Spleen (tissue), 11 donors: Measurements from ENCODE around the gene TRPM8. TPM values are rescaled to one million over a fixed set of nuclear protein-coding genes. Genes with fewer than 3 reads are reported as not detected.

Experiments used
- DNase-seq: peaks from one replicate; pipeline ENCODE4 v3.0.0-alpha.2; 2020
- H3K27ac ChIP-seq, 8 donors: fragments of 200-600 bp; sonication (generic) in 7 of 8; 1 replicate in 4 of 8; 2 replicates in 4 of 8; pipeline versions ENCODE4 v1.5.0 to v1.8.0; 2016 to 2021; ENCODE audit warnings: inconsistent platforms in 4 of 8, mild to moderate bottlenecking in 4 of 8, moderate library complexity in 1 of 8
- H3K27me3 ChIP-seq, 7 donors: fragments of 200-600 bp; sonication (generic) in 6 of 7; replicated peaks in 1 of 7; 1 replicate in 4 of 7; 2 replicates in 3 of 7; pipeline versions ENCODE4 v1.5.0 to v1.8.0; 2016 to 2021; ENCODE audit warnings: inconsistent platforms in 3 of 7, mild to moderate bottlenecking in 1 of 7
- H3K36me3 ChIP-seq, 6 donors: fragments of 200-600 bp; sonication (generic) in 5 of 6; 1 replicate in 4 of 6; 2 replicates in 2 of 6; pipeline versions ENCODE4 v1.5.0 to v1.8.0; 2016 to 2021; ENCODE audit warnings: inconsistent platforms in 2 of 6
- H3K4me1 ChIP-seq, 6 donors: fragments of 200-600 bp; sonication (generic) in 5 of 6; 1 replicate in 3 of 6; 2 replicates in 3 of 6; pipeline versions ENCODE4 v1.5.0 to v1.8.0; 2016 to 2021; ENCODE audit warnings: inconsistent platforms in 3 of 6
- H3K4me3 ChIP-seq, 8 donors: fragments of 200-600 bp; sonication (generic) in 7 of 8; 1 replicate in 4 of 8; 2 replicates in 4 of 8; pipeline versions ENCODE4 v1.5.0 to v1.8.0; 2016 to 2021; ENCODE audit warnings: inconsistent platforms in 4 of 8, mild to moderate bottlenecking in 4 of 8, moderate library complexity in 2 of 8
- H3K9me3 ChIP-seq, 8 donors: fragments of 200-600 bp; sonication (generic) in 7 of 8; 1 replicate in 4 of 8; 2 replicates in 4 of 8; pipeline versions ENCODE4 v1.5.0 to v1.8.0; 2016 to 2021; ENCODE audit warnings: inconsistent platforms in 4 of 8
- POLR2A ChIP-seq, 3 donors: fragments of 450-650 bp; IDR thresholded peaks; one replicate each; pipeline ENCODE4 v1.5.1; 2017; ENCODE audit warnings: antibody characterized with exemption in 3 of 3, mild to moderate bottlenecking in 1 of 3
- POLR2AphosphoS5 ChIP-seq, 3 donors: sonication (generic); formaldehyde crosslinking; IDR thresholded peaks; one replicate each; pipeline ENCODE4 v1.5.1; 2017; ENCODE audit warnings: antibody characterized with exemption in 3 of 3
- WGBS, 5 donors: extraction: QIAGEN DNeasy Blood & Tissue Kit in 3 of 5; methylation state at CpG; one replicate each; pipeline versions ENCODE4 v1.1.5 to v1.1.7; 2013 to 2018; 5-methylcytosine and 5-hydroxymethylcytosine counted together
- intact Hi-C: fragments of 100-400 bp; cut with DNase I; formaldehyde crosslinking; loops from one replicate; pipeline ENCODE4 v1.15.0; 2023; ENCODE audit warnings: low total_unique reads
- polyA plus RNA-seq, 3 donors: library from polyadenylated mRNA; stranded (reverse); fragments of 200-250 nt; gene quantifications; one replicate each; pipeline ENCODE4 v1.2.1, GENCODE V29; 2013
- total RNA-seq, 7 donors: library from RNA; depleted of rRNA in 3 of 7; stranded (reverse); fragments of >200 nt in 3 of 7; fragmentation: NEBNext Ultra II Directional in 4 of 7; extraction: Animal tissue kit (Norgen Biotek cat#: 25700) in 4 of 7; gene quantifications; one replicate each; pipeline versions ENCODE4 v1.1.0 to v1.2.1, GENCODE V29; 2016 to 2021
- TF ChIP-seq, protein P1 (sequence below), 11 experiments: fragments of 200-600 bp in 7 of 11; fragments of 450-650 bp in 4 of 11; sonication (generic) in 4 of 11; IDR thresholded peaks in 8 of 11; conservative IDR thresholded peaks in 3 of 11; 1 replicate in 7 of 11; 2 replicates in 4 of 11; pipeline versions ENCODE4 v1.4.0 to v1.8.0; 2016 to 2021; ENCODE audit warnings: antibody characterized with exemption in 11 of 11, inconsistent platforms in 4 of 11, mild to moderate bottlenecking in 1 of 11
- donor health status: healthy with polysubstance abuse.
- donor health status: DM: no; HTN: no; CAD: no; lungs with moderate emphysema.
- donor health status: DM: no; HTN: no; CAD: no.
- donor health status: Bipolar disorder and iron deficiency.
- donor health status: healthy.
- donor health status: DM: no; HTN: no; CAD: no.
- donor health status: DM: yes; HTN: yes; CAD: no.

The TRPM8 gene
- total and polyA plus RNA-seq, 10 donors: 0.02 to 0.06 TPM; not detected in 8

DNA sequence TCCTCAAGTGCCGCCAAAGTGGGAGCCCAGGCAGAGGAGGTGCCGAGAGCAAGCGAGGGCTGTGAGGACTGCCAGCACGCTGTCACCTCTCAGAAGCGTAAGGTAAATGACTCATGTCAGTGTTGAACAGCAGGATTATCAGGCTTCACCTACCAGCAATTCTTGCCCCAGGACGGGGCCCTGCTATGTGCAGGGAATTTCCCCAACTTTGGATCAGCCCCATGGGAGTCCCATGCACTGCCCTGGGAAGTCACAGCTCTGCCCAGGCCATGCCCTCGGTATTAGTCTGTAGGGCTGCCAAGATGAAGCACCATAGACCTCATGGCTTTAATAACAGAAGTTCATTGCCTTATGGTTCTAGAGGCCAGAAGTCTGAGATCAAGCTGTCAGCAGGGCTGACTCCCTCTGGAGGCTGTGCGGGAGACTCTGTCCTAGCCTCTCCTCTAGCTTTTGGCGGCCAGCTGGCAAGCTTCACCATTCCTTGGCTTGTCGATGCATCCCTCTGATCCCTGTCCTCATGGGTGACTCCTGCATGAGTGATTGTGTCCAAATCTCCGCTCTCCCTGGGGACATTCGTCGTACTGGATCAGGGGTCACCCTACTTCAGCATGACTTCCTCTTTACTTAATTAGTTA is 55.9 kb downstream of the TRPM8 start:
- WGBS, 5 donors: 79 to 90% (median 85%) methylated on average over 10 to 13 of the region's 13 CpGs
- peaks cover 0 to 12% (median 0%) of the 10 kb centered on the region in 6 donors for H3K4me1 ChIP-seq
- DNase-seq: no peak
- no peak for TF ChIP-seq POLR2AphosphoS5 (IDR thresholded peaks at IDR 0.05)
- TF ChIP-seq, protein P1, sequence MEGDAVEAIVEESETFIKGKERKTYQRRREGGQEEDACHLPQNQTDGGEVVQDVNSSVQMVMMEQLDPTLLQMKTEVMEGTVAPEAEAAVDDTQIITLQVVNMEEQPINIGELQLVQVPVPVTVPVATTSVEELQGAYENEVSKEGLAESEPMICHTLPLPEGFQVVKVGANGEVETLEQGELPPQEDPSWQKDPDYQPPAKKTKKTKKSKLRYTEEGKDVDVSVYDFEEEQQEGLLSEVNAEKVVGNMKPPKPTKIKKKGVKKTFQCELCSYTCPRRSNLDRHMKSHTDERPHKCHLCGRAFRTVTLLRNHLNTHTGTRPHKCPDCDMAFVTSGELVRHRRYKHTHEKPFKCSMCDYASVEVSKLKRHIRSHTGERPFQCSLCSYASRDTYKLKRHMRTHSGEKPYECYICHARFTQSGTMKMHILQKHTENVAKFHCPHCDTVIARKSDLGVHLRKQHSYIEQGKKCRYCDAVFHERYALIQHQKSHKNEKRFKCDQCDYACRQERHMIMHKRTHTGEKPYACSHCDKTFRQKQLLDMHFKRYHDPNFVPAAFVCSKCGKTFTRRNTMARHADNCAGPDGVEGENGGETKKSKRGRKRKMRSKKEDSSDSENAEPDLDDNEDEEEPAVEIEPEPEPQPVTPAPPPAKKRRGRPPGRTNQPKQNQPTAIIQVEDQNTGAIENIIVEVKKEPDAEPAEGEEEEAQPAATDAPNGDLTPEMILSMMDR (IDR thresholded peaks at IDR 0.05 in 8 of 11, conservative IDR thresholded peaks at IDR 0.05 in 3 of 11): no peak
- TF ChIP-seq POLR2A (IDR thresholded peaks at IDR 0.05): no peak
- H3K27ac ChIP-seq: no peak overlapping the region
- H3K9me3 ChIP-seq: no peaks in the 10 kb centered on the region
- H3K36me3 ChIP-seq: no peaks in the 10 kb centered on the region
- no peak overlapping the region for H3K4me3 ChIP-seq
- intact Hi-C loops: loop anchor here (10.0 kb wide), 1 partner anchor 122 kb away; no protein-coding TSS in a partner anchor
- H3K27me3 ChIP-seq: peaks cover 0 to 22% (median 0%) of the 10 kb centered on the region in 7 donors

DNA sequence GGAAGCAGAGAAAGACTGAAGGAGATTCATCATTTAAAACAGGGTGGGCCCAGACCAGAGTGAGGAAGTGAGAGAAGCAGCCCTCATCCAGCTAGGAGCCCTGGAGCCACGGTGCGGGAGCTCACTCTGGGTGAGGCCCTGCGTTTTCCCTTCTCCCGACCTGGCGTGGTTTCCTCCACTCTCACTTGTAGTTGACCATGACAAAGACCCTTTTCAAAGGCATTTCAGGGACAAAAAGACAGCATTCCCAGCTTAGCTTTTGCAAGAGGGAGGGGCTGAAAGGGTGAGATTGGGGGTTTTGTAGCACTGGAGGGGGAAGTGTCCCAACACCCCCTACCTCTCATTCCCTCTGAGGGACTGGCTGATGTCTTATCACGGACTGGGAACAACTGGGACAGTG is 56.6 kb downstream of the TRPM8 start:
- H3K36me3 ChIP-seq: no peaks in the 10 kb centered on the region
- no peak overlapping the region for H3K4me3 ChIP-seq
- no peak for DNase-seq
- no peak overlapping the region for H3K27ac ChIP-seq
- peaks cover 0 to 12% (median 0%) of the 10 kb centered on the region in 6 donors for H3K4me1 ChIP-seq
- no peaks in the 10 kb centered on the region for H3K9me3 ChIP-seq
- 41 to 71% (median 52%) methylated on average over 6 of the region's 6 CpGs for WGBS, 5 donors
- intact Hi-C loops: loop anchor here (10.0 kb wide), 1 partner anchor 121 kb away; no protein-coding TSS in a partner anchor
- TF ChIP-seq, protein P1 (IDR thresholded peaks at IDR 0.05 in 8 of 11, conservative IDR thresholded peaks at IDR 0.05 in 3 of 11): no peak
- TF ChIP-seq POLR2A (IDR thresholded peaks at IDR 0.05) (no peak), POLR2AphosphoS5 (IDR thresholded peaks at IDR 0.05) (no peak)
- peaks cover 0 to 25% (median 0%) of the 10 kb centered on the region in 7 donors for H3K27me3 ChIP-seq

DNA sequence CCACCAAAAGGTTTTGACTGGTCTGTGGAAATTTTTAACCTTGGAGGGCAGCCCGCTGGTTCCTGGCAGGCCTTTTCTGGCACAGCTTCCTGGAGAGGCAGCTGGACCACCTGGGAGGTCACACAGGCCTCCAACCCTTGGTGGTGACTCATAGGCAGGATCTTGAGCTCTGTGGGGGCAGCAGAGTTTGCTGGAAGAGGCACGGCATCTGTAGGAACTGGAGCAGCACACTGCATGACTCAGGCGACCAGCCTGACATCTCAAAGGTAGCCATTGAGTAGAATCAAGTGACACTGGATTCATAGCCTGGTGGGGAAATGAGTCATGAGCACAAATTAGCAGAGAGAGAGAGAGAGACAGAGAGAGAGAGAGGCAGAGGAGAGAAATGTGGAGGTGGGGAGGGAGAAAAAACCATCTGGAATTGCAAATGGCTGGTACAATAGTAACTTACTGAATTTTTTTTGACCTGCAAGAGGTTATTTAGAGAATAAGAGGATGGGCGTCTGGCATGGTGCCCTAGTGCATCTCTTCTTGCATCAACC is 57.4 kb downstream of the TRPM8 start:
- intact Hi-C loops: loop anchor here (5.0 to 10.0 kb wide), 2 partner anchors 120 to 528 kb away; no protein-coding TSS in a partner anchor

More for the DNA sequence above, 57.4 kb downstream of the TRPM8 start:
- peaks cover 0 to 26% (median 0%) of the 10 kb centered on the region in 7 donors for H3K27me3 ChIP-seq
- no peak overlapping the region for H3K27ac ChIP-seq
- no peaks in the 10 kb centered on the region for H3K9me3 ChIP-seq
- no peak for DNase-seq
- WGBS, 5 donors: 55 to 75% (median 59%) methylated on average over 4 of the region's 4 CpGs
- H3K4me1 ChIP-seq: peaks cover 0 to 12% (median 0%) of the 10 kb centered on the region in 6 donors
- H3K36me3 ChIP-seq: no peaks in the 10 kb centered on the region
- H3K4me3 ChIP-seq: no peak overlapping the region
- peak in 1 of 3 donors; percentile 35 for TF ChIP-seq POLR2AphosphoS5 (IDR thresholded peaks at IDR 0.05)
- TF ChIP-seq, protein P1 (IDR thresholded peaks at IDR 0.05 in 8 of 11, conservative IDR thresholded peaks at IDR 0.05 in 3 of 11): no peak
